NCI-H1436 (cell line): ENCODE results near the gene RASSF8.

Experiments used
- DNase-seq: peaks from one replicate; lab custom pipeline; 2025; lab: John Stamatoyannopoulos, UW

Gene RASSF8

GRCh38 chr12:25993901-25994651, 35.6 kb downstream of the RASSF8 start:
- no peak for DNase-seq

DNA sequence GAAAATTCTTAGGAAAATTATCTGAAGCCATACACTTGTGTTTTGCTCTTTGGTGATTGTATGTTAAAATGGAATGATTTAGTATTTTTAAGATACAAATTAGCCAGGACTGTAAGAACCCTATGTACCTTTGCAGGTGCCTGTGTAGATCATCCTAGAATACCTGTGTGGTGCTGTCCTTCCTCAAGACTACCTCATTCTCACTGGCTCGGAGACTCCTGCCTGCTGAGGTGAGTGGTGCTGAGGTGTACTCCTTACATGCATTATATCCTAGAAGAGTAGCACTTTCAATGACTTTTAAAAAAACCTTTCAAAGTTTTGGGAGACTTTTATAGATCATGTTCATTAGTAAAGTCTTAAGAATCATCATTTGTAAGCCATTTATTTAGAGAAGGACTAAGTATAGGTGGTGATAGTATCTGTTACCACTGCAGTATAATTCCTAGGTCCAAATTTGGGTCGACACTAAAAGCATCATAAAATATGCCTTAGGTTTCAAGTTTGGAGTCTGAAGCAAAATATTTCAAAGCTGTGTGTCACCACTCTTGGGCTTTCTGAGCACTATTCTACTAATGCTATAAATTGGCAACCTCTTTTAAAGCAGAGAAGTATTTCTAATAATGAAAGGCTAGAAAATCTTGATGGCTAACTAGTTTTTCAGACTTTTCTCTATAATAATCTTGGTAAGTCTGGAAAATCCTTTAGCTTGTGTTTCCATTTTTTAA, 36.6 kb downstream of the RASSF8 start:
- DNase-seq = no peak

DNA sequence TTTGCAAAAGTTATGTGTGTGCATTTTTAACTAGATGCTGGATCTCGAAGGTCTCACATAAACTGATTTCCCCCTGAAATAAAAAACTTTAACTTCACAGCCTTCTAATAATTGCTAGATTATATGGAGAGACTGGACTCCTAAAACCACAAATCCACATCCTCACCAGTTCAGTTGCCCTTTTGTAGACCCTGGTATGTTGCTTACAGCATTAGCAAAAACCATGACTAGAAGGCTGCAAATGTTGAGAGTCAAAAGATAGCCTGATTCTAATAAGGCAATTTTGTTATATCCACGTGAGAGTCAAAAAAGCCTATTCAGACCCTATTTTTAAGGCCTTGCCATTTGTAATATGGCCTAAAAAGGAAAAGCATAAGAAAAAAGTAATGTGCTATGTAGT, 37.4 kb downstream of the RASSF8 start:
- DNase-seq = no peak

DNA sequence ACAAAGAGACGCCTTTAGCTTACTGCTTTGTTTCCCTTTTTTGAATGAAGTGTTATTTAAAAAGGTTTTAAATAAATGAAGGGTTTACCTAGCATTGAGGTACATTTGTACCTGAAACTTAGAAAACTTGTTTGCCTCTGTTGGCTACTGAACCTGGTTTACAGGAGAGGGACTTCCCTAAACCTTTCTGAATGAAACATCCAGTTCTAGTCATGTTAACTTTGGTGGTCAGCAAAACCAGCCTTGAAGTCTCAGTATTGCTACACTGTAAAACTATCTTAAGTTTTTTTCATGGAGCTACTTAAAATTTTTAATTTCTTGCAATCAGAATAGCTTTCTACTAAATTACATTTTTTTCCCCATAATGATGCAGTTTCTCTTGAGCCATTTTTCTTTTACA, 38.2 kb downstream of the RASSF8 start:
- DNase-seq = no peak

DNA sequence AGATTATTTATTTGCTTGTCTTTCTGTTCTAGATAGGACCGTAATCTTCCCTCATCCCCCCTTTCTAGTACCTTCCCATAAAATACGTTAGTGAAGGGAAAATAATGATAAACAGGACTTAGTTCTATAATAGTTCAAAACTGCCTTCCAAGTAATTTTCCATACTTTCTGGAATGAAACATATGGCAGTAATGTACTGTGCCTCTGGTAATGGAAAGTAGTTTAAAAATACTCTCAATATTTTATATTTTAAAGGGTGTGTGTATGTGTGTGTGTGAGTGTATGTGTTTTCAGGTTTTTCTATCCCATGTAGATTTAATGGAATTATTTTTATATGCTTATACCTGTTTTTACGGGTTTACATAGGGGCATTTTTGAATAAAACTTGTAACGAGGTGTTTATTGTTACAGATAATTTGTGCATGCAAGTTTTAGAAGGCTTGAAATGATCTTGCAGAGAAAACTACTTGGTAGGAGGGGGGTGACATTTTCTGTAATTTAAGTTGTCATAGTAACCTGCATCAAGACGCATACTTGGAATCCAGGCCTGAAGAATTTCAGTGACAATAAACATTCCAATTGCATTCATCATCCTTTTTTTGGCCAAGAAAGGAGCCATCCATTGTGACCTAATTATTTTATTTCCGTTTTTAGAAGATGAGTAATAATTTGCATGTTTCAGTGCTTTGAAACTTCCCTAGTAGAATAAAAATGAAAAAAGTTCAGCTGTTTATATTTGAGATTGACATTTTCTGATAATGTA, 38.9 kb downstream of the RASSF8 start:
- DNase-seq = no peak

DNA sequence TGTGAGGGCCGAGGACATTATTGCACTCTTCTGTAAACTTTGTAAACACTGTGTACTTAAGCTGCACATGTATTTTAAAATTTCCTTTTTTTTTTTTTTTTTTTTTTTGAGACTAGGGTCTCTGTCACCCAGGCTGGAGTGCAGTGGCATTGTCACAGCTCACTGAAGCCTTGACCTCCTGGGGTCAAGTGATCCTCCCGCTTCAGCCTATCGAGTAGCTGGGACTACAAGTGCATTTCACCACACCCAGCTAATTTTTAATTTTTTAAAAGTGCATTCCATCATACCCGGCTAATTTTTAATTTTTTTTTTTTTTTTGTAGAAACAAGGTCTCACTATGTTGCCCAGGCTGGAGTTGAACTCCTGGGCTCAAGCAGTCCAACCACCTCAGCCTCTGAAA, 42.4 kb downstream of the RASSF8 start:
- DNase-seq = no peak

DNA sequence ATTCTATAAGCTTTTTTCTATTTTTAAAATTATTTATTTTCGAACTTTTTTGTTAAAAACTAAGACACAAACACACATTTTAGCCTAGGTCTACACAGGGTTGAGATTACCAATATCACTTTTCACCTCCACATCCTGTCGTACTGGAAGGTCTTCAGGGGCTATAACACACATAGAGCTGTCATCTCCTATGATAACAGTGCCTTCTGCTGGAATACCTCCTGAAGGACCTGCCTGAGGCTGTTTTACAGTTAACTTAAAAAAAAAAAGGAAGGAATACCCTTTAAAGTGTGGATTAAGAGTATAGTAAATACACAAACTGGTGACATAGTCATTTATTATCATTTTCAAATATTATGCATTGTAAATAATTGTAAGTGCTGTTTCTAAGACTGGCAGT, 43.0 kb downstream of the RASSF8 start:
- DNase-seq = no peak

DNA sequence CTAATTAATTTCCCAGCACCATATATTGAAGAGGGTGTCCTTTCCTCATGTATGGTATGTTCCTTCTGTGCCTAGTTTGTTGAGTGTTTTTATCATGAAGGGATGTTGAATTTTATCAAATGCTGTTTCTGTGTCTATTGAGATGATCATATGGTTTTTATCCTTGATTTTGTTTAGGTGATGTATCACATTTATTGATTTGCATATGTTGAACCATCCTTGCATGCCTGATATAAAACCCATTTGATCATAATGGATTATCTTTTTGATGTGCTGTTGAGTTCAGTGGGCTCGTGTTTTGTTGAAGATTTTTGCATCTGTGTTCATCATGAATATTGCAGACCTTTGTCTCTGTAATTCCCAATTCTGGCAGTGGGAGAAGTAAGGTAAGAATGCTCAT, 44.6 kb downstream of the RASSF8 start:
- no peak for DNase-seq

- no peak for DNase-seq
These were observed 49.1 kb downstream of the RASSF8 start for GRCh38 chr12:26007566-26007965.

GRCh38 chr12:26009593-26009992, 51.1 kb downstream of the RASSF8 start:
- DNase-seq = no peak

DNA sequence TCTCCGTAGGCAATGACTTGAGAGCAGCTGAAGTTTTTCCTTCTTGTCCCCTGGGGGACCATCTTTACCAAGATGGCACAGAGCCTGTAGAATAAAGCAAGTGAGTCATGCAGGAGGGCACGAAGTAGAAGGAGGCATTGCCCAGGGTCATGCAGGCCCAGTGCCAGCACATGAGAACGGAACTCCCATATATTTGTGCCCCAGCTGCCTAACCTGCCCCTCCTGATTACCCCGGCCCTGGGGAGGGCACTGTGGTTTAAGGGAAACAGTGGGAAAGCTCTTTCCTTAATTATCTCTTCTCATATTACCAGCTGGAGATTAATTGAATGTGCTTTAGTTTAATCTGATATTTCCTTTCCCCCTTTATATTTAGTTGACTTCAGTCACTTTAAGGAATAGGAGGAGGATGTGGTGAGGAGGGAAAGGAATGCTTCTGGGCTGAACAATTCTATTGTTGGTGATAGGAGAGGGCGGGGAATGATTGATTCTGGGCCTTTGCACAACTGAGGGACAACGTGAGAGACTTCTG, 51.9 kb downstream of the RASSF8 start:
- no peak for DNase-seq

- no peak for DNase-seq
These were observed 52.6 kb downstream of the RASSF8 start for GRCh38 chr12:26011099-26011498.

- DNase-seq = no peak
These were observed 55.6 kb downstream of the RASSF8 start for GRCh38 chr12:26014085-26014484.

DNA sequence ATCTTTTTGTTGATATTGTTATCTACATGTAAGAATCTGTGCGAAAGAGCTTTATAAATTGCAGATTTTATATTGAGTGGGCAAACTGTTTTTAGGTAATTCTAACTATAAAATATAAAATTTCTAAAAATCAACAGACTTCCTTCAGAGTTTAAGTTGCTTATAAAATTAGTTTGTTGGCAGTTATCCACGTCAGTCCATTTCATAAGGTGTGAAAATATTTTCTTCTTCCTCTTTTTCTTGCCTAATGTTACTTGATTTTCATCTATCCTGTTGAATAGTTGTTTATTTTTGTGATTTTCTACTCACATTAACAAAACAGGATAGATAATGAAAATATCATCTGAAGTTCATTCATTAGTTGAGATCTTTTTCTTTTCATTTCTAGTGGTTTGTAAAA, 58.0 kb downstream of the RASSF8 start:
- DNase-seq = no peak

DNA sequence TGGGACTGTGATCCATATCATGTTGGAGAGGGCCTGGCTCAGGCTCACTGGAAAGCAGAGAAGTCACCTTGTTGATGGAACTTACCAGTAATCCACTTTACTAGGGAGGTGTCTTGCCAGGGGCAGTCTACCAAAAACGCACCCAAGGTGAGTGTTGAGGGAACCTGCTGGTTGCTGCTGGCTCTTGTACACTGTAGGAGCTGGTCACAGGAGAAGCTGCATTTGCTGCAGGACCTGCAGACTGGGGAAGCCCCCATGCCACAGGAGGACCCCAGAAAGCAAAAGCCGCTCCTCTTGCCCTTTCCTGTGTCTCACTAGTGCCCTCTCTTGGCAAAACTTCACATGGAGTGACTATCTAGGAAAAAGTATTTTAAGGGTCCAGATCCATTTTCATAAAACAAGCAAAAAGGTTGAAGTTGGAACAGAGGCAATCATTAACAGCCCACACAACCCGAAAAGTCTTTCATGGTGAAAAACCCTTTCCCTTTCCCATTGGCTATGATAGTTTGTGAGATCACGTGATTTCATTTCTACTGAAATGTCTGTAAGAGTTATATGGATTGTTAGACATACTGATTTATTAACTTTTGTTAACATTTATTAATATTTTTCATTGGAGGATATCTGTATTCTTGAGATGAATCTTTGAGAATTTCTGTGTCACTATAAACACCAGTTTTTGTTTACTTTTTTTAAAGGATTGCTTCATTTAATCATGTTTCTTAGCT, 59.2 kb downstream of the RASSF8 start:
- DNase-seq = no peak

DNA sequence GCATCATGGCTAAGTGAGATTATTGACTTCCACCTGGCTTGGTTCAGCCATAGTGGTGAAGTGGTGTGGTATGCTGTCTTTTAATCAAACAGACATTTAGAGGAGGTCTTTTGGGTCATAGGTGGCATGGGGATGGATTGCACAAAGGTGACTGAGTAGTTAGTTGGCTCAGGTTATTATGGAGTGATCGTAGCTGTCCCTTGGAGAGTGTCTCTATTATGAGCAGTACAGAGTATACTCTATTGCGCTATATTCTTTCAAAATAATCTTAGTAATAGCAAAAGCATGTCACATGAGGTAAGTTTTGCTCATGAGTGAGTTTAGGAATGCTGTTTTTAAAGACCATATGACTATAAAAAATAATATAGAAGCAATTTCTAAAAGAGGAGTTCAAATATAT, 60.4 kb downstream of the RASSF8 start:
- DNase-seq = no peak

- no peak for DNase-seq
These were observed 63.1 kb downstream of the RASSF8 start for GRCh38 chr12:26021534-26021933.

DNA sequence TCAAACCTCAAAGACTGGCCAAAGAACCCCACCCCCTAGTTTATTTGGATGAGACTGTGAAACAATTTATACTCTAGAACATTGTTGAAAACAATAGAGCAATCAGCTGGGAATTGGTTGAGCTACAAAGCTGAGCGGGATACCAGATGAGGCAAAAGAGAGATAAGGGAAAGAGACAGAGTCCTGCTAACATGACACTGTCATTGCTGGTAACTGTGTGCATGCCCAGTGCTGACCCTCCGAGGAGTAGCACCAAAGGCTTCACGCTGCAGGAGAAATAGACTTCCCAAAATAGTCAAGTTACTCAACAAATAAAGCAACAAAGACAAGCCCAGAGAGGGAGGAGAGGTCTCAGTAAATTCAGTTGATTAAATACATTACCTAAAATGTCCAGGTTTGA, 63.6 kb downstream of the RASSF8 start:
- DNase-seq = no peak

- no peak for DNase-seq
These were observed 68.2 kb downstream of the RASSF8 start for GRCh38 chr12:26026713-26027112.

GRCh38 chr12:26027401-26027800, 68.9 kb downstream of the RASSF8 start:
- DNase-seq = no peak

DNA sequence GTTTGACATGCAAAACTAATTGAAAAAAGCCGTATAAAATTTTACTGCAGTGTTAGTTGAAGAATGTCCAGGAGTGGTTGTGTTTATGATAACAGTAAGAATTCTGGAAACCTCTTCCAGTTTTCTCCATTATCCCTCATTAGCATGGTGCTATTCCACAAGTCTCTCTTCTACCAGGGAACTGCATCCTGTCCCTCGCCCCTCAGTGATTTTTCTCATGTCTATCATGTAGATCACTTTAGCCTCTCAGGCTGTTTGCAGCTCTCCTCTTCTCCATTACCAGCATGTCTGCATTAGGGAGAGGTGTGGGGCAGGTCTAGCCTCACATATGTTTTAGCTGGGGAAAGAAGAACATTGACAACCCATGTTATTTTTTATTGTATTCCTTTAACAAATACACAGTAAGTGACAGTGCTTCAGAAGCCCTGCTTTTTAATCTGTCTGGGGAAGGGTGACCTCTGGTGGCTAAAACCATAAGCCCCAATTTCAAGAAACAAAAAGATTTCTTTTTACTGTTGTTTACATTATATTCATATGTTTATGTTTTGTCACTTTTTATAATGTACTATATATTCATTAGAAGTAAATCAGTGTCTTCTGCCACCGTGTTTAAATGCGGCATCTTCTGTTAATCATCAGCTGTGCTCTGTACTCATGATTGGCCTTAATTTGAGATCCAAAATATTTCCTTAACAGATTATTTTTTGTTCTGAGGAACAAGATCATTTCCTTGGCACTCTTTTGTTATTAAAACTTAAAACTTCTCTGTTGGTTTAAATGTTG, 70.7 kb downstream of the RASSF8 start:
- no peak for DNase-seq

- no peak for DNase-seq
These were observed 71.2 kb downstream of the RASSF8 start for GRCh38 chr12:26029736-26030022.
